HL-60/S4 treated with retinoic acid at 250 ng/mL for 4 days and 3 days (cell line): Measurements from ENCODE around the gene FAM3B.

Experiments used
- in situ Hi-C: fragments of 300-500 bp; cut with MboI; formaldehyde crosslinking; loops from 2 replicates; pipeline ENCODE4 v1.7.0; 2022; ENCODE audit warnings: low sequenced_read_pairs

FAM3B gene

GRCh38 chr21:41390043-41390639 is 73.5 kb downstream of the FAM3B start:
- in situ Hi-C loops, result no loop called here

- in situ Hi-C loops, result no loop called here
These were observed 77.4 kb downstream of the FAM3B start for GRCh38 chr21:41393876-41394465.

GRCh38 chr21:41396558-41397075 is 80.0 kb downstream of the FAM3B start:
- in situ Hi-C loops, result no loop called here

- in situ Hi-C loops, result no loop called here
These were observed 80.9 kb downstream of the FAM3B start for GRCh38 chr21:41397471-41397891.

GRCh38 chr21:41398251-41398650 is 81.7 kb downstream of the FAM3B start:
- in situ Hi-C loops, result no loop called here

- in situ Hi-C loops, result no loop called here
These were observed 82.2 kb downstream of the FAM3B start for GRCh38 chr21:41398831-41399230.

GRCh38 chr21:41399246-41399800 is 82.7 kb downstream of the FAM3B start:
- in situ Hi-C loops, result no loop called here

GRCh38 chr21:41402231-41402630 is 85.6 kb downstream of the FAM3B start:
- in situ Hi-C loops, result no loop called here

- in situ Hi-C loops, result no loop called here
These were observed 86.2 kb downstream of the FAM3B start for GRCh38 chr21:41402796-41403195.

GRCh38 chr21:41403331-41403730 is 86.7 kb downstream of the FAM3B start:
- in situ Hi-C loops, result no loop called here

GRCh38 chr21:41403966-41404365 is 87.4 kb downstream of the FAM3B start:
- in situ Hi-C loops, result no loop called here

- in situ Hi-C loops, result no loop called here
These were observed 88.7 kb downstream of the FAM3B start for GRCh38 chr21:41405321-41405720.

GRCh38 chr21:41406340-41406739 is 89.7 kb downstream of the FAM3B start:
- in situ Hi-C loops, result no loop called here
